NK-92 (cell line): ENCODE measurements around the gene TTC34.

Experiments used
- DNase-seq: peaks from one replicate; lab custom pipeline; 2025; ENCODE audit not compliant: unreplicated experiment; lab: John Stamatoyannopoulos, UW

TTC34 gene

DNA sequence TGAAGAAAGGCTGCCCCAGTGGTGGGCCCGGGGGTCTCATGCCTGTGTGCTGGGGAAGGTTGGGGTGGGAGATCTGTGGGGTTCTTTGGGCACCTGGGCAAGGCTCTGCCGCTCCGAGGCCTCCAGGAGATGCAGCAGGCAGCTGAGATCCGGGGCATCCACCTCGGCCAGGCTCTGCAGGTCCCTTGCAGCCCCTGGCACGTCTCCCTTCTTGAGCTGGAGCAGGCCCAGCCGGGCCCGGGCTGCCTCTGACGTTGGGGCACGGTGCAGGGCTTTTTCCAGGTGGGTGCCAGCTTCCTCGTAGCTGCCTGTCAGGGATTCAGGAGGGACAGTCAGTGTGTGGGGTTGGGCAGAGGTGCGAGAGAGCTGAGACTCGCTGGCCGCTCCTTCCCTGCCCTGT, 157.3 kb downstream of the TTC34 start:
- DNase-seq, result no peak

DNA sequence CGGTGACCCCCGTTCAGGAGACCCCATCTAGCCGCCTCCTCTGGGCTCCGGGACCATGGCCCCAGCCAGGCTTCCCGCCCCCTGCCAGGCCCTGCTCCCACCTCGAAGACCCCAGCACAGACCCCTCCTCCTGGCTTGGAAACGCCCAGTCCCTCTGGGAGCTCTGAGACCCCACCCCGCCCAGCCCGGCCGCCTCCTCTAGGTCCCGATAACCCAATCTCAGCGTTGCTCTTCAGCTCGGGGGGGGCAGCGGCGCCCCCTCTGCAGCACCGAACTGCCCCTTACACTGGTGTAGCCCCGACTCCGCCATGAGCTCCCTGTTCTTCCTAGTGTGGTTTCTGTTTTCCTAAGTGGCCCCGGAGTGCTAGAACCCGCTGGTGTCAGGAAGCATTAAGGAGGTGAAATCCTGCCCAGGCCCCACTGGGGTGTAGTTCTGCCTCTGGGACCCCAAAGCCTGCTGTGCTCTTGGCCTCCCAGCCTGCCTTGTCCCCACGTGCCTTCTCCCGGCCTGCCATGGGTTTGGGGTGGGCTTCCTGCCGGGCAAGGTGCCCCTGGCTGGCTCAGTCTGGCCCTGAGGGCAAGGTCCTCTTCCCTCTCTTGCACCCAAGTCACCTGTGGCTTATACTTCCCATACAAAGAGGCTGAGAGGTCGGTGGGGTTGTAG, 157.9 kb downstream of the TTC34 start:
- DNase-seq, result no peak

DNA sequence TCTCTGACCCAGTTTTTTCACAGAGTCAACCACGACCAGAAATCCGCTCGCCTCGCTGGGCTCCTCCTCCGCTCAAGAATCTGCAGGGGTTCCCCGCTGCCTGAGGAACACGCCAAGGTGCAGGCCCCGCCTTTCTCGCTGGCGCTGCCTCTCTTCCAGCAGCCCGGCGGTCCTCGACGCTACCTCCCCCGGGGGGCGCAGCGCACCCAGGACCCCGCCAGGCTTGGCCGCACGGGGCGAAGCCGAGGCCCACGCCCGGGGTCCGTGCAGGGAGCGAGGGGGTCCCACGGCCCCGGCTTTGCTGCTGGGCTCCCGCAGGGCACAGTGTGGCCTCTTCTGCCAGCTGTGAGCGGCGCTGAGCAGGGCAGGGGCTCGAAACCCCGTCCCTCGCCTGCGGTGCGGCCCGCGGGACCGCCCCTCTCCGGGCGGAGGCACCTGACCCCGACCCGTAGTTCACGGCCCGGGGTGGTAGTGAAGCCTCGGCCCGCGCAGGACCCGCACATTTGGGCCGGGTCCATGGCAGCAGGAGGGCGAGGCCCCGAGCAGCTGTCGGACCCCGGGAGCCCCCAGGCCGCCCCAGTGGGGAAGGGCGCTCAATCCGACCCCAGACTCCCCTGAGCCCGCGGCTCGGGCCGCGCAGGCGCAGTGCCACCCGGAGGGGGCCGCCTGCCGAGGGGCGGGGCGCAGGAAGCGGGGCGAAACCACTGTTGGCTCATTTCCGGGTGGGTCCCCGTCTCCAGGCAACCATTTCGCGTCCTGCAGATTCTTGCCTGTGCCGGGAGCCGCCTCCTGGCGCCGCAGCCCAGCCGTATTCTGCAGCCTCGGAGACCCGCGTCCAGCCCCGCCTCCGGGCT, 158.7 kb downstream of the TTC34 start:
- peak; percentile 41 for DNase-seq

DNA sequence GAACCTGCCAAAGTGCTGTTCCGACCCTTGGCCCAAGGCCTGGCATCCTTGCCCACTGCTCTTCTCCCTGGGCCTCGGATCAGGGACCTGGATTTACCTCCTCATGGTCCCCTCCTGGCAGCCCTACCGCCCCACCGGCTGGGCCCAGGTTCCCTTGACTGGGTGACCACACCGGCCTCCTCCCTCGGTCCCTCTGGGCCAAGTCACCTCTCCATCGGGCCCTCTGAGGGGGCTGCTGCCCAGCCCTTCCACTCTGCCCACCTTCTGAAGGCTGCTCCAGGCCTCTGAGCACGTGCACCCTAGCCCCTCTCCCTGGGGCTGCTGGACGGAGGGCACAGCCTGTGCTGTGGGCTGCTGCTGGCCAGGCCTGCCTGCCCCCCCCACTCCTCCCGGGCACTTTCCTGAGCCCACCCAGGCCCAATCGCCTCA, 159.3 kb downstream of the TTC34 start:
- no peak for DNase-seq

DNA sequence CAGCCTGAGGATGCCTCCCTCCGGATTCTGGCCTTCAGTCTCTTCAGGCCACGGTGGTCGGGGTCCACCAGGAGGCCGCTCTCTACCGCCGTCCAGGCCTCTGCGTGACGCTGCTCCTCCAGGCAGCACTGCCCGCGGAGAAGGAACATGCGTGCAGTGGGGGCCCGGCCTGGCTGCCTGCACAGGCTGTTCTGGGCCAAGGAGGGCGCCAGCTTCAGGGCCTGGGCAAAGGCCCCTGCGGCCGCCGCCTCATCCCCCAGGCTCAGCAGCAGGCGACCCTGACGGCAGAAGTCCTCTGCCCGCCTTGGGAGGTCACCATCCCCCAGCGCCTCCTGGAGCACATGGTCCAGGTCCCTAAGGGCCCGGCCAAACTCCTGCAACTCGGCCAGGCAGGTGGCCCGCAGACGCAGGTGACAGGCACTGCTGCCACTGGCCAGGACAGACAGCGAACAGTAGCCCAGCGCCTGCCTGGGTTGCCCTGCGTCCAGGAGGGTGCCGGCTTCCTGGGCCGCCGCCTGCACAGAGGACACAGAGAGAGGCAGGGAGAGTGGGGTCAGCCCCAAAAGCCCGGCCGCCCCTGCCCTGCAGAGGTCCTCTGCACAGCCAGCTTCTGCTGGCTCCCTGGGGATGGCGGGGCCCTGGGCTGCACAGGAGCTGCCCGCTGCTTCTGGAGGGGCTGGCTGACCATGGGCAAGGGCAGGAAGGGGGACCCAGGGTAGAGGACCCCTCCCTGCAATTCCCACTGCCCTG, 159.9 kb downstream of the TTC34 start:
- no peak for DNase-seq

DNA sequence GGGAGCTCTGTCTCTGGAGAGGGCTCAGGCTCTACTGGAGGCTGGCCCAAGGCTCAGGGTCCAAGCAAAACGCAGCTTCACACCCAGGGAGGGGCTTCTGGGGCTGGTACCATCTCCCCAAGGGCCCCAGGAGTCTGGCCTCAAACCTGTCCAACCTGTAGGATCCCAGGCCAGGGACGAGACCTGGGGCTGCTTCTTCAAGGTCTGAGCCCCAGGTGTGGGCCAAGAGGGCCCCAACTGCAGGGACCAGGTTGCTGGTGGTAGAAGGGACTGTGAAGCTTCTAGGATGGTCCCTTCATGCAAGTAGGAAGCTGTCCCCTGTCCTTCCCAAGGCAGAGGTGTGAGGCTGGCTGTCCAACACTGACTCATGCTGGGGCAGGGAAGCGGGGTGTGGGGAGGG, 160.9 kb downstream of the TTC34 start:
- no peak for DNase-seq

DNA sequence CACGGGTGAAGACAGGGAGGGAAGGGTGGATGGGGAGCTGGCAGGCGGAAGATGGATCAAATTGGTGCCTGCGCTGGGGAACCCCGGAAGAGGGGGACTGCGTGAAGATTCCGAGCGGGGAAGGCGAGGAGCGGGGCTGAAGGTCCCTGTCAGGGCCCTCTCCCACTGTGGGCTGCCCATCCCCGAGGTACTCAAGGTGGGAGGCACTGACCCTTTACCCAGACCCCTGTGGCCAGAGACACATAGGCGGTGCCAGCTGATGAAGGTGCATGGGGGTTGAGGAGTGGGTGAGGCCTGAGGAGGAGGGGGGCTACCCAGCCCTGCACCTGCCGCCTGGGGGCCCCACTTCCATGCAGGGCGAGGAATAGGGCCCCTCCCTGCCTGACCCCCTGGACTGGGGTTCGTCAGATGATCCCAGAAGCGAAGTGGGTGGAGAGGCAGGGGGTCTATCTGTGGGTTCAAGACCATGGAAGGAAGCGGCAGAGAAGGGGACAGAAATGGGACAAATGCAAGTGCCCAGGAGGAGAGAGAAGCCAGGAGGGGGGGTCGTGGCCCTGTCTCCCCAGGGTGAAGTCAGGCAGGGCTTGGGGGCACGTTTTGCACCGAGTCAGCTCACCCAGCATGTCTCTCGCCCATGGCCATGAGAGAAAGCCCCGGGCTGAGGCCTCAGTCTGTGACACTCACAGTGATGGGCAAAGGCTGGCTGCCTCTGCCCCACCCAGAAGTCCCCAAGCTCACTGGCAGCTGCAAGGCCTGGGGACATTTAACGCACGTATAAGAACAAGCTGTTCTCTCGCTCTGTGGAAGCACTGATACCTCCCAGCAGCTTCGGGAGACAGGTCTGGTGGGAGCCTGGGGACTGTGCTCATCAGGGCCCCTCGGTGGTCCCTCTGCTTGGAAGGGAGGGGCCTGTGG, 161.6 kb downstream of the TTC34 start:
- DNase-seq, result no peak

DNA sequence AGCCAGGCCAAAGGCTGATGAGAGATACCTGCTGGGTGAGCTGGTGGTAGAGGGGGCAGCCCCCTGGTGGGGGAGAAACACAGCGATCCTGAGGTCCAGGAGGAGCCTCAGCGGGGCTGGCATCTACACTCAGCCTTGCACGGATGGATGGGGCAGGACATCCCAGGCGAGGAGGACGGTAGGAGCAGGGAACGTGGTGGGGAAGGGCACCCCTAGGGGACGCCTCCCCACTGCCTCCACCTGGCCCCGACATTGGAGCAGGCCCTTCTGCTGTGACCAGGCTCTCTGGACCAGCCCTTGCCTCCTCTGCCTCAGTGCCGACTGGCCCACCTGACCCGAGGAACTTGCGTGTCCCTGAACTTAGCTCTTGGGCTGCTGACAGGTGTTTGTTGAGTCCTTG, 162.3 kb downstream of the TTC34 start:
- DNase-seq, result no peak

DNA sequence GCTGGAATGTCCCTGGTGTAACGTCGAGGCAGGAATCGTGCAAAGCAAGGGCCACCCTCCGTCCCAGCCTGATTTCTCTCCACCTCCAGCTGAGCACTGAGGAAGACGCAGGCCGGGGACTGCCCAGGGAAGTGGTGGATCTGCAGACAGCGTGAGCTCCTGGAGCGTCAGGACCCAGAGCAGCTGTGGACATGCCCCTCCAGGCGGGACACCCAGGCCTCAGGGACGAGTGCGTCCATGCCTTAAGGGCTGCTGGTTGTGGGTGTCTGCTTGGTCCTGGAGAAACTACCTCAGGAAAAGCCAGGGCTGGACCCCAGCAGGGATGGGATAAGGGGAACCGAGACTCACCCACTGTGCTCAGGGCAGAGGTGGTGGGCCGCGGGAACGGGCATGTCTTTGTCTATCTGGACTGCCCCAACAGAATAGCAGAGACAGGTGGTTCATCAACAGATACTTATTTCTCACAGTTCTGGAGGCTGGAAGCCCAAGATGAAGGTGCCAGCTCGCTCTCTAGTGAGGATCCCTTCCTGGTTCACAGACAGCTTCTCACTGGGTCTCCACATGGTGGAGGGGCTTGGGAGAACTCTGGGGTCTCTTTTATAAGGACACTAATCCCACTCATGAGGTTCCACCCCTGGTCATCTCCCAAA, 162.9 kb downstream of the TTC34 start:
- DNase-seq, result no peak

DNA sequence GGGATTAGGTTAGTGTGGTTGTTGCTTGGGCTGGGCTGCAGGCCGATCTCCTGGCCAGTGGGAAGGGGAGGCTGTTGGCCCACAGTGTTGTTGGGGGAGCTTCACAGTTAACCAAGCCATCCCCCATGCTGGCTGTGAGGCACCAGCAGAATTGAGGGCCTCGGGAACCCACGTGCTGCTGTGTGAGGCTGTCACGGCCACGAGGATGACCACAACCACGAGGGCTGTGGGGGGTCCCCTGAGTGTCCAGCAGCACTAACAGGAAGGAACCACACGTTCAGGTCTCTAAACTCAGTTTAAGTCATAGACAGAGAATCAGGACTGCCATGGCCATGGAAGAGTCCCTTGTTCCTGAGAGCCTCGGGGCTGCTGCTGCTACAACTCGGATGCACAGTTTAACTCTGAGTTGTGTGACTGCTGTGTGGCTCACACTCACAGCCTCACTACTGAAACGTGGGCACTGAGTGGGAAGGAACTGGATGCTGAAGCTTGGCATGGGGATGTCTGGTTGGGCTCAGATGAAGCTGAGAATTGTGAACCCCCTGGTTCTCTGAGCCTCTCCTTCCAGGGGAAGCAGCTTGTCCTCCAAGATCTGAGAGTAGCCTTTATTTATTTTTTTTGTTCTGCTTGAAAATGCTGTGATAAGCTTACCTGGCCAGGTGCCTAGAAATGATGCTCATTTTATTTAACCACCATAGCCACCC, 163.9 kb downstream of the TTC34 start:
- DNase-seq, result no peak

DNA sequence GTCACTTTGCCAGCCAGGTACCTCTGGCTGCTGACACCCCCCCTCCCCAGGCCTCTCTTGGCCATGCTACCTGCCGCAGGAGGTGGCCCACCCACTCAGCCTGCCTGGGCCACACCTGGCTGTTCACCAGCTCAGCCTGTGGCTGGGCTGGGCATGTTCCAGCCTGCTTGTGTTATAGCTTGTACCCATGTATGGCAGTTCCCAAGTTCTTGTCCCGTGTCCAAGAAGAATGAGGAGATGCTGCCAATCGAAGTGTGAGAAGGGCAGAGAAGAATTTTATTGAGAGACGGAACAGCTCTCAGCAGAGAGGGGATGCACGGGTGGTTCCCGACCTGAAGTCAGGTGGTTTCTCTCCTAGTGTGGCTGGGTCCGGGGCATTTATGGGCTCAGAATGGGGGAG, 164.8 kb downstream of the TTC34 start:
- DNase-seq, result no peak

DNA sequence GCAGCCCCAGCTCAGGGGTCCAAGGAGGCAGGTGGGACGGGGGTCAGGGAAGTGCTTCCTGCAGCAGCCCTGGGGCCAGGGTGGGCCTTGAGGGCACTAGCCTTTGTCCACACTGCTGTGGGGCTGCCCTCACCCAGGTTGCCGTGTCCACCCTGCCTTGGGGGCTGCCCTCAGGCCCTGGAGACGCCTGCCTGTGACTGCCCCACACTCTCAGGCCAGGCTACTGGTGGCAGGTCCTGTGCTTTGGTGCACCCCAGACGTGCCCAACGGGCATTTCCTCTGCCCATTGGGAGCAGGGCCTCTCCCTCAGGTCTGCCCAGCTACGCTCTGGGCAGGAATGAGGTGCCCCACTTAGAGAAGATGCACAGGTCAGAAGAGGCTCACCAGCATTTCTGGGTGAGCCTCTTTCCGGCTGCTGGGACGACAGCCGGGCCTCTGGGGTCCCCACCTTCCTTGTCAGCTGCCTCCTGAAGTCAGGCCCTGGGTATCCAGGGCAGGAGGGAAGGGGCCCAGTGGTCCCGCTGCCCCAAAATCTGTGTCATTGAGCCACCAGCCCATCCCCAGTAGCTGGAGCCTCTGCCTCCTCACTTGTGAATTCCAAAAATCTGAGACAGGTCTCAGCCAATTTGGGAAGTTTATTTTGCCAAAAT, 166.0 kb downstream of the TTC34 start:
- no peak for DNase-seq

DNA sequence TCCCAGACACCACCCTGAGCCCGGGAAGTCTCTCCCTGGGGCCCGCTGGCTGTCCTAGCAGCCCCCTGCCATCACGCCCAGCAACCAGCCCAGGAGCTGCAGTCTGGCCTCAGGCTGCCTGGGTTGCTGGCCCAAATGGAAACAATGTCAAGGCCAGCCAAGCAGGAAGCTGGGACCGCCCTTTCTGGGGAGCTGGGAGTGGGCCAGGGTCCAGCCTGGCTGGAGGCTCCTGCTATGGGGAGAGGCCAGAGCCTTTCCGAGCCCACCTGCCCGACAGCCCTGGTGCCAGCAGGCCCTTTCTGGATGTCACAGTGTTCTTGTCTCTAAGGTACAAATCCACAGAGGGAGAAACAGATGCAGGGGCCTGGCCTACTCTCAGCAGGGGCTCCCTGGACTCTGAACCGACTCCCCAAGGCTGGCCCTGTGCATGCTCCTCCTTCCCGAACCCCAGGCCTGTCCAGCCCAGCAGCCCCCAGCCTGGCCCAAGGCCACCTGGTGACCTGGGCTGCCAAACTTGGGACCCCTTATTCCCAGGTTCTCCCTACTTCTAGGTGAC, 167.5 kb downstream of the TTC34 start:
- no peak for DNase-seq

DNA sequence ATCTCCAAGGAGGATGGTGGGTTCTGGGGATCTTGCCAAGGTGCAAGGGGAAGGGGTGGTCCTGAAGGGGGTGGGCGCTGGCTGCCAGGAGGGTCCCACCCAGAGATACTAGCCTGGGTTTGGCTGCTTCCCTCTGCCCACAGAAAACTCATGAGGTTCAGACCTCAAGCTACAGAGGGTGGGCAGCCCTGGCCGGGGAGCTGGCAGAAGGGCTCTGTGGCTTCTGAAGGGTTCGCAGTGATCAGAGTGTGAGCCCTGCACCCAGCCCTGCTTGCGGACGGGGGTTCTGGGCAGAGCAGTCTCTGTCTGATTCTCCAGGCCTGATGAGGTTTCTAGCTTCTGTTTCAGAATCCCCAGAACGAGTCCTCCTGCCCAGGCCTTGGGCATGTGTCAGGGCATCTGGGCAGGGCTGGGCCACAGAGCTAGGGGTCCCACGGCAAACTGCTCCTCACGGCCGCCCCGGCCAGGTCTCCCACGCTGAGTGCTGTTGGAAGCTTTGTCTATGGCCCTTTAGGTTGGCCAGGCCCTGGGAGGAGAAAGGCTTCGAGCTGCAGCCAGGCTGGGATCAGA, 168.0 kb downstream of the TTC34 start:
- no peak for DNase-seq

DNA sequence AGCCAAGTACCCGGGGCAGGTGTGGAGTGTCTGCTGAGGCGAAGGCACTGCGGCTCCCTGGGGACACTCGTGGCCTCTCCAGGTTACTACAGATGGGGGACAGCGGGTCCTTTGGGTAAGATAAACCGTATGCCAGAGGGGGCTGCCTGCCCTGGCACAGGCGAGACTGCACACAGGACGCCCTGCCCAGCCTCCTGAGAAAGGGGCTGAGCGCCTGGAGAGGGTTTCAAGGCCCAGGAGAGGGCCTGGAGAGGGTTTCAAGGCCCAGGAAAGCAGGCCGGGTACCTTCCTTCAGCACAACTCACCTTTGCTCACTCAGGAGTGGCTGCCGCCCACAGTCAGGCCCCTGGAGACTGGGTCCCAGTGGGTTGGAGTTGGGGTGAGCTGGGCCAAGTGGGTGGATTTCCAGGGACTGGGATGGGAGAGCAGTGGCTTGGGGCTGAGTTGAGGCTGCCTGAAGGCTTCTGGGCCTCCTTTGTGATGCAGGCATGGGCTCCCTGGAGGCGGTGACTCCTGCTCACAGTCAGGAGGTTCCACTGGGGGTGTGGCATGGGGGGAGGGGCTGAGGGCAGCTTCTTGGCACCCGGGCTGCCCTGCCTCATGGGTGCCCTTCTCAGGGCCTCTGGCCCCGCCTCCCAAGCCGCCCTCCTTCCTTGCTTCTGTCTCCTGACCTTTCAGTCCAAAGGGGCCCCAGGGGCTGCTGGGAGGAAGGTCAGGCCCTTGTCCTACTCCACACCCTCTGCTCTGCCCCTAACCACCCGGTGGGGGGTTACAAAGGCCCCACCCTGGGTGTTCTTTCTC, 168.7 kb downstream of the TTC34 start, which contains the start of gene MMEL1:
TSS of gene MMEL1 (minus strand) at position 456 of the 801 bp plus-strand sequence. CDS start 3,532 bp downstream, outside the sequence.
- no peak for DNase-seq

DNA sequence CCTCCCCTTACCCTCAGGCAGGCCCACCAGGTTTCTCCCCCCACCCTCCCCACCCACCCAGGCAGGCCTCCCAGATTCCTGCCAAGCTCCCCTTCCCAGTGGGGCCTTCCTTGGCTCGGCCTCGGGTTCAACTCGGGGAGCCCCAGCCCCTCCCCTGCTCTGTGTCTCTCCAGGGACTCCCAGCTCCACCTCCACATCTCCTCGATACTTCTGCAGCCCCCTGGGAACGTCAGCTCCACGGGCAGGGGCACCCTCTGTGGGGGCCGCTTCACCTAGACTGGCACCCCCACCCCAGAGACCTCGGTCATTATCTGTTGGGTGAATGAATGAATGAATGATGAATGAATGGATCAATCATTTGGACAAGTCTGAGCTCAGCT, 169.5 kb downstream of the TTC34 start:
- no peak for DNase-seq
